ENCODE data around the gene ZNF627.
"Not testable (repeated sequence)": the region's sequence is repeated elsewhere in the genome, so short reads cannot be mapped to it uniquely, and the experiment has no call there.

Gene ZNF627

GRCh38 chr19:11597202-11598102 lies at the start of gene ZNF627:
Gene ZNF627, plus strand, starts transcription at chr19:11597483. Its CDS starts 145 bp downstream, at chr19:11597628.
- DNase-seq = peak; percentile 95

DNA sequence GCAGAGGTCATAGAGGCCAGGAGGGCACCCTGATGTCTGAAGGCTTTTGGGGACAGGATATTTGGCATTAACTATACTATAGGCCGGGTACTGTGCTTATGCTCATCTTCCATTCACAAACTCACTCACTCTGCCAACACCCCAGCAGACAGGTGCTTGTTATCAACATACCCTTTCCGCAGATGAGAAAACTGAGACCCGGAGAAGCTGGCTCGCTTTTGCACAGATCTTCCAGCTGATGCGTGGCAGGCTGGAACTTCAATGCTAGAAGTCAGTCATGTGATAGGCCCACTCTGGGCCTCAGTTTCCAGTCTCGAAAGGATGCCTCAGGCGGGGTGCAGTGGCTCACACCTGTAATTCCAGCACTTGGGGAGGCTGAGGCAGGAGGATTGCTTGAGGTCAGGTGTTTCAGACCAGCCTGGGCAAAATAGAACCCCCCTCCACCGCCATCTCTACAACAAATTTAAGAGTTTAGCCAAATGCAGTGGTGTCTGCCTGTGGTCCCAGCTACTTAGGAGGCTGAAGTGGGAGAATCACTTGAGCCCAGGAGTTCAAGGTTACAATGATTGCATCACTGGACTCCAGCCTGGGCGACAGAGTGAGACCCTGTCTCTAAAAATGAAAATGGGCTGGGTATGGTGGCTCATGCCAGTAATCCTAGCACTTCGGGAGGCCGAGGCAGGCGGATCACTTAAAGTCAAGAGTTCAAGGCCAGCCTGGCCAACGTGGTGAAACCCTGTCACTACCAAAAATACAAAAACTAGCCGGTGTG lies 49.2 kb upstream of the ZNF627 start:
- no peak for DNase-seq

DNA sequence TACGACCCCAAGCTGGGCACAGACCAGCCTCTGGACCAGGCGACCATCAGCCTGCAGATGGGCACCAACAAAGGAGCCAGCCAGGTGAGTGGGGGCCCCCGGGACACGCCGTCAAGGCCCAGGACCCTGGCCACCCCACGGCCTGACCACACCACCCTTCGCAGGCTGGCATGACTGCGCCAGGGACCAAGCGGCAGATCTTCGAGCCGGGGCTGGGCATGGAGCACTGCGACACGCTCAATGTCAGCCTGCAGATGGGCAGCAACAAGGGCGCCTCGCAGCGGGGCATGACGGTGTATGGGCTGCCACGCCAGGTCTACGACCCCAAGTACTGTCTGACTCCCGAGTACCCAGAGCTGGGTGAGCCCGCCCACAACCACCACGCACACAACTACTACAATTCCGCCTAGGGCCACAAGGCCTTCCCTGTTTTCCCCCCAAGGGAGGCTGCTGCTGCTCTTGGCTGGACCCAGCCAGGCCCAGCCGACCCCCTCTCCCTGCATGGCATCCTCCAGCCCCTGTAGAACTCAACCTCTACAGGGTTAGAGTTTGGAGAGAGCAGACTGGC lies 47.8 kb upstream of the ZNF627 start:
- no peak for DNase-seq

- no peak for DNase-seq
Observed at GRCh38 chr19:11550265-11550664, 47.0 kb upstream of the ZNF627 start.

DNA sequence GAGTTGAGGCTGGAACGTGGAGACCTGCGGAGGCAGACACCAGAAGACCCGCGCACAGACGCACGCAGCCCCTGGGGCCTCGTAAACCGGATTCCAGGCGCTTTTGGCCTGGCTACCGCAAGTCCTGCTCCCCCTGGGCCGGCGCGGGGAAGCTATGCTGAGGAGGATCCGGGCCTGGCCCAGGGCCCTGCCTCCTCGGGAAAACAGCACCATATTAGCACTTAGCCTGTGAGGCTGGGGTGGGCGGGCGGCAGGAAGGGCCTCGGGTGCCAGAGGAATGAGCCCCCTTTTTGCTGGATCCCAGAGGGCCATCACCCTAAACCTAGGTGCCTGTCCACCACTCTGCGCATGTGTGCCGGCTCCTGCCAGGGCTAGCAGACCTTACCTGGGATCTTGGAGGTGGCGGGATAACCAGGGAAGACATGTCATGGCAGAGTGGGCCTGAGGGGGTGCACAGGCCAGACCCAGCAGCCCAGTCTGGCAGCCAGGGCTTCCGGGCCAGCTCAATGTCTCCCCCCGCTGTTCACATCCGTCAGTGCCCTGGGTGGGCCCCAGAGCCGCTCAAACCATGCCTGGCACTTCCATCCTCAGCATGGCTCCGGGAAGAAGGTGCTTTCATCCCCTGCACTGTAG lies 45.6 kb upstream of the ZNF627 start:
- no peak for DNase-seq

- no peak for DNase-seq
Observed at GRCh38 chr19:11552666-11553372, 44.5 kb upstream of the ZNF627 start.

DNA sequence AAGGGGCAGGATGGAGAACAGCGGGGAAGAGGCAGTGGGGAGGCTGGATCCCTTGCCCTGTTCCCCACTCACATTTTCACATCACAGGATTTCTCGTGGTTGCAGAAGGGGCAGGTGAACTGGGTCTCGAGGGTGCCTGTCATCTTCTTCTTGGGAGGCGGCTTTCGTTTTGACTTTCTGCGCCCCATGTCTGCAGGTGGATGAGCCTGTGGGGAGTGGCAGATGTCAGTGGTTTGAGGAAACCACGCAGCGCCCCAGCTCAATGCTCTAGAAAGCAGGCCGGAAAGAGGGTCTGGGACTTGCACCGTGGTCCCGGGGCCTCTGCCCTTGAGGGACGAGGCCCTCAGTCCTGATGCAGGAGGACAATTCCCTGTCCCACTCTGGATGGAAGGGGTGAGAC lies 43.1 kb upstream of the ZNF627 start:
- no peak for DNase-seq

DNA sequence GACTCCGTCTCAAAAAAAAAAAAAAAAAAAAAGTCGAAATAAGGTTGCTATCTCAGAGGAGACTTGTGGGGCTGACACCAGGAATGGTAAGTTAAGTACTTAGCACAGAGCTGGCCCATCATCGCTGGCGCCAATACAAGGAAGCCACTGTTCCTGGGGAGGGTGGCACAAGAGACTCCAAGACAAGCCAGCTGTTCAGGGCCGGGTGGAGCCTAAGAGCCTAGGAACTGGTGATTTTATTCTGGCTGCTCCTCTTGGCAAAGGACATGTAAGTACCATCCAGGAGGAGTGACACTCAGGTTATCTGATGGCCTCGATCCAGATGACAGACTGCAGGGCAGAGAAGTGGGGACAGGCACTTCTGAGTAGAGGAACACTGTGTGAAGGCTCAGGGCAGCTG lies 42.0 kb upstream of the ZNF627 start:
- no peak for DNase-seq

- DNase-seq = no peak
Observed at GRCh38 chr19:11556634-11557420, 40.5 kb upstream of the ZNF627 start.

DNA sequence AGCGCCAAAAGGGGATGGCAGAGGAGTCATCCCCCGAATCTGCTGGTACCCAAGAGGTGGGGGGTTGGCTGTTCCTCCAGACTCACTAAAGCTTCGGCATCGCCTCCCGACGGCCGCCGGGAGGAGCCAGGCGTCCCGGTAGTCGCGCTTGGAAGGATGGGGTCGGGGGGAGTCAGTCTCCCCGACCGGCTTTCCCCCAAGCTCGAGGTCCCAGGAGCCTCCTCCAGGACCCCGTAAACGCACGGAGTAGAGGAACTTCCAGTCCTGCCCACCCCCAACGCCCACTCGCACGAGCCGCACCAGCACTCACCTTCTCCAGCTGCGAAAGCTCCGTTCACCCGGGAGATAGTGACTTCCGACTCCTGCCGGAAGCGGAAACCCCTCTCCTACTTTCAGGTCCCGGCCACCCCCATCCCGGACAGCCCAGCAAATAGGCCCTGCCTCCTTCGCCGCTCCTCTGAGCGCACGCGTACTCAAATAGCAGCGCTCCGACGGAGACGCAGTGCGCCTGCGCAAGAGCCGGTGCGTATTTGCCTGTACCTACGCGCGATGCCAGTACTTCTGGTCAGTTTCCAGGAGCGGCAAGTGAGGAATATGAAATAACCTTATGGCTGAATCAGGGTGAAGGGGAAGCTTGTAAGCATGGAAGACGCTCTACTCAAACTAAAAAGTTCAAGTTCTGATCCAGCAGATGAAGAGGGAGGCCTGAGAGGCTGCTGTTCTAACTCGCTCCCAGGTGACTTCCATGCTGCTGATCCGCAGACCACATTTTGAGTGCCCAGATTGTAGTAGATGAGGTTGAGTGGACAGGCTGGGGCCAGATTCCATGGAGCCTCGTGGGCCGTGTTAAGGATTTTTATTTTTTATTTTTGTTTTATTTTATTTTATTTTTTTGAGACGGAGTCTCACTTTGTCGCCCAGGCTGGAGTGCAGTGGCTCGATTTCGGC lies 38.1 kb upstream of the ZNF627 start, which contains the start of gene ELOF1:
ELOF1 (minus strand) TSS at position 350 of the 948 bp plus-strand sequence. CDS start 4,883 bp downstream, outside the sequence.
- peak; percentile 92 for DNase-seq

DNA sequence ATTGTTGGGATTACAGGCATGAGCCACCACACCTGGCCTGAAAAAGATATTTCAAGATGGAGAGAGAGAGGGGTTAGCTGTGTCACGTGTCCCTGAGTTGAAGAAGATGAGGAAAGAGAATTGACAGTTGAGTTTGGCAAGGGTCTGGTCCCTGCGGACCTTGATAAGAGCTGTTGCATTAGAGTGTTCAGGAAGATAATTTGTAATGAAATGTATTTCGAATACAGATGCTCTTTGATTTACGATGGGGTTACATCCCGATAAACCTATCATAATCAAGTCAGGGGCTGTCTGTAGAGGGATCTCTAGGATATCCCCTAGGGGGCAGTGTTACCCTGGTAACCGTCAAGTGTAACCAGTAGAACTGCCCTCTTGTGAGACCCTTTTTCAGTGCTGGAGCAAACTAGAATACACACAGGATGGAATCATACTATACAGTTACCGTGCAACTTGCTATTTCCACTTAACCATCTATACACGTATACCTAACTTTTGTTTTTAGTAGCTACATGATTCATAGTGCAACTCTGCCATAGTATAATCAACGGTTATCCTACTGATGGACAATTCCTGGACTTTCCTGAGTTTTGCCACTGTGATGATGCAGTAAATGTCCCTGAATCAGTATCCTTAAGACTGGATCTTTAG lies 36.8 kb upstream of the ZNF627 start:
- no peak for DNase-seq

DNA sequence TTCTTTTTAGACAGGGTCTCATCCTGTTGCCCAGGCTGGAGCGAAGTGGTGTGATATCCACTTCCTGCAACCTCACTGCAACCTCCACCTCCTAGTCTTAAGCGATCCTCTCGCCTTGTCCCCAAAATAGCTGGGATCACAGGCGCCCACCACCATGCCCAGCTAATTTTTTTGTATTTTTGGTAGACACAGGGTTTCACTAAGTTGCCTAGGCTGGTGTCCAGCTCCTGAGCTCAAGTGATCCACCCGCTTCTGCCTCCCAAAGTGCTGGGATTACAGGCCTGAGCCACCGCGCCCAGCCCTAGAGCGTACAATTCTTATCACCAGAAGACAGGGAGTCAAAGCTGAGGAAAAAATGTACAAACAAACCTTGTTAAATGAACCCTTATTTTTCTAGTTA lies 33.8 kb upstream of the ZNF627 start:
- no peak for DNase-seq

GRCh38 chr19:11564082-11564807 lies 33.0 kb upstream of the ZNF627 start:
- not testable (repeated sequence) for DNase-seq

- not testable (repeated sequence) for DNase-seq
Observed at GRCh38 chr19:11565649-11565980, 31.7 kb upstream of the ZNF627 start.

DNA sequence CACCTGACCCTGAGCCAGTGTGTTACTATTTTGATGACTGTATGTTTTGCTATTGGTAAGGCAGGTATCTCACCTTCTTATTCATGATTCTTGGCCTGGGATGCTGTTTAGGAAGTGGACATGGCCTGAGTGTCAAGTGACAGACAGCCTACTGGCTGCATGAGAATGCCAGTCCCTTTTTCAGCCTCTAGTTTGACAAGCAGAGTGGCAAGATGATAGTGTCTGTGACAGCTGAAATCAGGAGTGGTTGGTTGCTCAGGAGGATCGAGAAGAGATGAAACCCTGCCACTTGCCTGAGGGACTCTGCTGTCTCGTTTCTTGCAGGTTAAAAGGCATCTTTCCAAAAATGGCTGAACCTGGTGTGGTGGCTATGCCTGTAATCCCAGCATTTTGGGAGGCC lies 31.1 kb upstream of the ZNF627 start:
- no peak for DNase-seq

DNA sequence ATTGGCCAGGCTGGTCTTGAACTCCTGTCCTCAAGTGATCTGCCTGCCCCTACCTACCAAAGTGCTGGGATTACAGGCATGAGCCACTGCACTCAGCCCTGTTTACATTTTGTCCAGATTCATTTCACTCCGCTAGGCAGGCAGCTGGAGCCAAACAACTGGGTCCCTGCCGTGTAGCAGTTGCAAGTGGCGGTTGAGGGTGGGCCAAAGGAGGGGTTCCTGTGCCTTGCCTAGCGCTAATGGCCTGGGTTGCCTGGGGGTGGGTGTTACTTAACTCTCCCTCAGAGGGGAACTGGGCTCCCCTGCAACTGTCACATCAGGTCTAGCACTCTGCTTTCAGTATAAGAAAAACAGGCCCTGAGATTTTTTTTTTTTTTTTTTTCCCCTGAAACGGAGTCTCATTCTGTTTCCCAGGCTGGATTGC lies 27.2 kb upstream of the ZNF627 start:
- no peak for DNase-seq

GRCh38 chr19:11573354-11573753 lies 23.9 kb upstream of the ZNF627 start:
- not testable (repeated sequence) for DNase-seq

DNA sequence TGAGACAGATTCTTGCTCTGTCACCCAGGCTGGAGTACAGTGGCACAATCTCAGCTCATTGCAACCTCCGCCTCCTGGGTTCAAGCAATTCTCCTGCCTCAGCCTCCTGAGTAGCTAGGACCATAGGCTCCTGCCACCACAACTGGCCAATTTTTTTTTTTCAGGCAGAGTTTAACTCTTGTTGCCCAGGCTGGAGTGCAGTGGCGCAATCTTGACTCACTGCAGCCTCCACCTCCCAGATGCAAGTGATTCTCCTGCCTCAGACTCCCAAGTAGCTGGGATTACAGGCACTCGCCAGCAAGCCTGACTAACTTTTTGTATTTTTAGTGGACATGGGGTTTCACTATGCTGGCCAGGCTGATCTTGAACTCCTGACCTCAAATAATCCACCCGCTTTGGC lies 23.5 kb upstream of the ZNF627 start:
- not testable (repeated sequence) for DNase-seq

- DNase-seq = no peak
Observed at GRCh38 chr19:11574689-11575088, 22.6 kb upstream of the ZNF627 start.
